ENCODE measurements around the gene KCTD2.
"Not testable (repeated sequence)": the region's sequence is repeated elsewhere in the genome, so short reads cannot be mapped to it uniquely, and the experiment has no call there.

Gene KCTD2

GRCh38 chr17:75065562-75066151, 18.6 kb downstream of the KCTD2 start:
- no peaks in the 10 kb centered on the region for H3K27me3 ChIP-seq
- no peak for DNase-seq

GRCh38 chr17:75067856-75068255, 20.8 kb downstream of the KCTD2 start:
- Histone ChIP-seq H3K9me3 (no peaks in the 10 kb centered on the region), H3K4me3 (ENCODE audit: low read depth, low read length) (no peak overlapping the region), H3K27me3 (no peaks in the 10 kb centered on the region), H3K4me1 (no peaks in the 10 kb centered on the region), H3K36me3 (peaks cover 7% of the 10 kb centered on the region)
- TF ChIP-seq CTCF (IDR thresholded peaks at IDR 0.05; ENCODE audit: low read depth, low read length) = no peak
- no peak for DNase-seq

More at GRCh38 chr17:75065562-75066151, 18.6 kb downstream of the KCTD2 start:
- H3K36me3 ChIP-seq = peaks cover 19% of the 10 kb centered on the region
- H3K4me3 ChIP-seq (ENCODE audit: low read depth, low read length) = no peak overlapping the region
- no peaks in the 10 kb centered on the region for H3K4me1 ChIP-seq
- H3K9me3 ChIP-seq = no peaks in the 10 kb centered on the region
- no peak for TF ChIP-seq CTCF (IDR thresholded peaks at IDR 0.05; ENCODE audit: low read depth, low read length)

- Histone ChIP-seq H3K36me3 (no peaks in the 10 kb centered on the region; the same call in 1 of the 2 replicates), H3K4me1 (no peaks in the 10 kb centered on the region), H3K4me3 (ENCODE audit: low read depth, low read length) (no peak overlapping the region), H3K9me3 (no peaks in the 10 kb centered on the region), H3K27me3 (no peaks in the 10 kb centered on the region)
- no peak for DNase-seq
- TF ChIP-seq CTCF (IDR thresholded peaks at IDR 0.05; ENCODE audit: low read depth, low read length) = no peak
Observed at GRCh38 chr17:75068750-75069149, 21.7 kb downstream of the KCTD2 start.

- no peak overlapping the region for H3K4me3 ChIP-seq (ENCODE audit: low read depth, low read length)
- no peaks in the 10 kb centered on the region for H3K27me3 ChIP-seq
- no peaks in the 10 kb centered on the region for H3K4me1 ChIP-seq
- peak; percentile 36 for TF ChIP-seq CTCF (IDR thresholded peaks at IDR 0.05; ENCODE audit: low read depth, low read length)
- no peaks in the 10 kb centered on the region for H3K36me3 ChIP-seq
- no peaks in the 10 kb centered on the region for H3K9me3 ChIP-seq
- no peak for DNase-seq
Observed at GRCh38 chr17:75069783-75070182, 22.8 kb downstream of the KCTD2 start.

- H3K36me3 ChIP-seq; H3K9me3 ChIP-seq; H3K4me3 ChIP-seq (ENCODE audit: low read depth, low read length); H3K27me3 ChIP-seq; DNase-seq; H3K4me1 ChIP-seq: not testable (repeated sequence)
Observed at GRCh38 chr17:75071478-75072271, 24.6 kb downstream of the KCTD2 start.

GRCh38 chr17:75072909-75073308, 25.9 kb downstream of the KCTD2 start:
- H3K27me3 ChIP-seq; H3K4me3 ChIP-seq (ENCODE audit: low read depth, low read length); H3K4me1 ChIP-seq; H3K9me3 ChIP-seq; H3K36me3 ChIP-seq; DNase-seq: not testable (repeated sequence)

GRCh38 chr17:75073618-75074047, 26.6 kb downstream of the KCTD2 start:
- no peaks in the 10 kb centered on the region for H3K27me3 ChIP-seq
- no peak for DNase-seq
- peaks cover 3% of the 10 kb centered on the region for H3K4me1 ChIP-seq
- H3K9me3 ChIP-seq = no peaks in the 10 kb centered on the region
- no peaks in the 10 kb centered on the region for H3K36me3 ChIP-seq
- H3K4me3 ChIP-seq (ENCODE audit: low read depth, low read length) = no peak overlapping the region
- no peak for TF ChIP-seq CTCF (IDR thresholded peaks at IDR 0.05; ENCODE audit: low read depth, low read length)

Measured in BE2C (cell line).